ENCODE measurements around the gene DGKI. TPM values are rescaled to one million over a fixed set of nuclear protein-coding genes. Genes with fewer than 3 reads are reported as not detected.

Gene DGKI
- total and polyA plus RNA-seq, 7 donors = under 0.01 to 0.56 (median 0.44) TPM; not detected in 2

- 68 to 75% (median 75%) methylated on average over 4 of the region's 4 CpGs for WGBS, 3 donors
- H3K4me3 ChIP-seq = no peak overlapping the region
These were observed 57.4 kb downstream of the DGKI start for GRCh38 chr7:137789215-137789882.

GRCh38 chr7:137787301-137787976 is 59.3 kb downstream of the DGKI start:
- 56 to 59% (median 58%) methylated on average over 3 of the region's 3 CpGs for WGBS, 3 donors

More at GRCh38 chr7:137789215-137789882, 57.4 kb downstream of the DGKI start:
- no peaks in the 10 kb centered on the region for H3K36me3 ChIP-seq (ENCODE audit: insufficient read depth in 1 of 2, low read depth in 1 of 2)
- intact Hi-C loops (cut with DNase I) = no loop called here
- no peaks in the 10 kb centered on the region for H3K9me3 ChIP-seq
- no peak for TF ChIP-seq CTCF (IDR thresholded peaks at IDR 0.05)
- DNase-seq (no peak), ATAC-seq (no peak)
- no peak overlapping the region for H3K27ac ChIP-seq
- no peaks in the 10 kb centered on the region for H3K4me1 ChIP-seq
- H3K27me3 ChIP-seq (ENCODE audit: insufficient read depth in 3 of 3, low read length in 2 of 3) = no peaks in the 10 kb centered on the region

GRCh38 chr7:137778511-137778910 is 68.3 kb downstream of the DGKI start:
- ATAC-seq (no peak), DNase-seq (no peak)
- H3K9me3 ChIP-seq = no peaks in the 10 kb centered on the region
- H3K27ac ChIP-seq = no peak overlapping the region
- H3K36me3 ChIP-seq (ENCODE audit: insufficient read depth in 1 of 2, low read depth in 1 of 2) = no peaks in the 10 kb centered on the region
- no peaks in the 10 kb centered on the region for H3K27me3 ChIP-seq (ENCODE audit: insufficient read depth in 3 of 3, low read length in 2 of 3)
- intact Hi-C loops (cut with DNase I) = loop anchor here in 1 of 2 donors (10.0 kb wide), 1 partner anchor 984 kb away; no protein-coding TSS in a partner anchor
- H3K4me3 ChIP-seq = no peak overlapping the region
- H3K4me1 ChIP-seq = no peaks in the 10 kb centered on the region
- no peak for TF ChIP-seq CTCF (IDR thresholded peaks at IDR 0.05)

More at GRCh38 chr7:137787301-137787976, 59.3 kb downstream of the DGKI start:
- Histone ChIP-seq H3K27me3 (ENCODE audit: insufficient read depth in 3 of 3, low read length in 2 of 3) (no peaks in the 10 kb centered on the region), H3K4me3 (no peak overlapping the region), H3K36me3 (ENCODE audit: insufficient read depth in 1 of 2, low read depth in 1 of 2) (no peaks in the 10 kb centered on the region), H3K9me3 (no peaks in the 10 kb centered on the region), H3K27ac (no peak overlapping the region), H3K4me1 (no peaks in the 10 kb centered on the region)
- no peak for TF ChIP-seq CTCF (IDR thresholded peaks at IDR 0.05)
- ATAC-seq (no peak), DNase-seq (no peak)
- intact Hi-C loops (cut with DNase I) = no loop called here

GRCh38 chr7:137774793-137775201 is 72.0 kb downstream of the DGKI start:
- no peak for TF ChIP-seq CTCF (IDR thresholded peaks at IDR 0.05)
- H3K27me3 ChIP-seq (ENCODE audit: insufficient read depth in 3 of 3, low read length in 2 of 3) = no peaks in the 10 kb centered on the region
- no peak overlapping the region for H3K4me3 ChIP-seq
- no peaks in the 10 kb centered on the region for H3K4me1 ChIP-seq
- WGBS, 3 donors = 57 to 67% (median 58%) methylated on average over 4 of the region's 4 CpGs
- no peak overlapping the region for H3K27ac ChIP-seq
- H3K36me3 ChIP-seq (ENCODE audit: insufficient read depth in 1 of 2, low read depth in 1 of 2) = no peaks in the 10 kb centered on the region
- intact Hi-C loops (cut with DNase I) = loop anchor here in 1 of 2 donors (10.0 kb wide), 1 partner anchor 980 kb away; no protein-coding TSS in a partner anchor
- no peak for ATAC-seq
- no peaks in the 10 kb centered on the region for H3K9me3 ChIP-seq
- DNase-seq = no peak
